Central memory CD4-positive, alpha-beta T cell (primary cell): Measurements from ENCODE around the gene HKDC1.
"Not testable (repeated sequence)": the region's sequence is repeated elsewhere in the genome, so short reads cannot be mapped to it uniquely, and the experiment has no call there.

Experiments used
- DNase-seq: peaks from one replicate; pipeline ENCODE4 v3.0.0; 2022

HKDC1 gene

GRCh38 chr10:69284402-69284801 lies 64.3 kb downstream of the HKDC1 start:
- not testable (repeated sequence) for DNase-seq

GRCh38 chr10:69285699-69286098 lies 65.6 kb downstream of the HKDC1 start:
- DNase-seq, result no peak

GRCh38 chr10:69287181-69287580 lies 67.0 kb downstream of the HKDC1 start:
- DNase-seq, result no peak

- DNase-seq, result no peak
These were observed 70.9 kb downstream of the HKDC1 start for GRCh38 chr10:69290993-69291392.

- no peak for DNase-seq
These were observed 72.3 kb downstream of the HKDC1 start for GRCh38 chr10:69292459-69292858.

GRCh38 chr10:69295027-69295636 lies 75.0 kb downstream of the HKDC1 start:
- DNase-seq, result no peak

GRCh38 chr10:69303632-69304051 lies 83.5 kb downstream of the HKDC1 start:
- no peak for DNase-seq

- no peak for DNase-seq
These were observed 86.3 kb downstream of the HKDC1 start for GRCh38 chr10:69306421-69306820.

GRCh38 chr10:69307434-69307833 lies 87.3 kb downstream of the HKDC1 start:
- DNase-seq, result no peak

GRCh38 chr10:69308304-69308703 lies 88.2 kb downstream of the HKDC1 start:
- DNase-seq, result not testable (repeated sequence)

GRCh38 chr10:69311309-69311708 lies 91.2 kb downstream of the HKDC1 start:
- DNase-seq, result no peak

GRCh38 chr10:69312528-69312927 lies 92.4 kb downstream of the HKDC1 start:
- no peak for DNase-seq

- no peak for DNase-seq
These were observed 95.0 kb downstream of the HKDC1 start for GRCh38 chr10:69315100-69315542.

GRCh38 chr10:69315610-69316312 lies 95.6 kb downstream of the HKDC1 start:
- DNase-seq, result no peak

GRCh38 chr10:69316313-69317059 lies 96.4 kb downstream of the HKDC1 start:
- DNase-seq, result no peak
